ENCODE results near the gene CDCP1. TPM values are rescaled to one million over a fixed set of nuclear protein-coding genes. Genes with fewer than 3 reads are reported as not detected.

CDCP1 gene
- total and polyA plus RNA-seq, 12 donors: 0.27 to 4.3 (median 1.6) TPM

DNA sequence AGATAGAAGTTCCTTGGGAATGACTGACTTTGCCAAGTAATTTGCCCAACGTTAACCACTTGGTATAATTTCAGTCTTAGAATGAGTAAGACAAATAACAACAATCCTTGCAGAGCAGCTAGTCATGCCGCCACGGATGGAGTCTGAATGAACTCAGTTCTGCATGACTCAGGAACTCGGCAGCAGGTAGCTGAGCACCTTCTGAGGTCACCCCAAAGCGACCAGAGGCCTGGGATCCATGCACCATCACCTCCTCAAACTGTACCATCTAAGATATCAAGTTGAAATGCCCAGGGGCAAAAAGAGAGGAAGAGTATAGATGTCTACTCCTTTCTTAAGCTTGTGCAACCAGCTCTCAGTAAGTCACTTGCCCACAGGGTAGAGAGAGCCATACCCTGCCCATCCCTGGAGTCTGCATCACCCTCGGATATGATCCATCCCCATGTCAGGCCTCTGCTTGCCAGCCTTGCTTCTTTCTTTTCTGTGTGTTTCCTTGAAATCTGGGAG lies 8.5 kb upstream of the CDCP1 start:
- Histone ChIP-seq H3K27ac (no peak overlapping the region), H3K4me3 (no peak overlapping the region), H3K36me3 (replicated peaks in 1 of 2) (no peaks in the 10 kb centered on the region), H3K4me1 (replicated peaks in 1 of 2) (no peaks in the 10 kb centered on the region), H3K27me3 (no peaks in the 10 kb centered on the region), H3K9me3 (replicated peaks in 1 of 3) (no peaks in the 10 kb centered on the region)
- WGBS, 4 donors: 68 to 87% (median 83%) methylated on average over 5 to 6 of the region's 6 CpGs
- intact Hi-C loops (cut with DNase I): no loop called here
- TF ChIP-seq POLR2A (IDR thresholded peaks at IDR 0.05): no peak
- TF ChIP-seq, protein P1, sequence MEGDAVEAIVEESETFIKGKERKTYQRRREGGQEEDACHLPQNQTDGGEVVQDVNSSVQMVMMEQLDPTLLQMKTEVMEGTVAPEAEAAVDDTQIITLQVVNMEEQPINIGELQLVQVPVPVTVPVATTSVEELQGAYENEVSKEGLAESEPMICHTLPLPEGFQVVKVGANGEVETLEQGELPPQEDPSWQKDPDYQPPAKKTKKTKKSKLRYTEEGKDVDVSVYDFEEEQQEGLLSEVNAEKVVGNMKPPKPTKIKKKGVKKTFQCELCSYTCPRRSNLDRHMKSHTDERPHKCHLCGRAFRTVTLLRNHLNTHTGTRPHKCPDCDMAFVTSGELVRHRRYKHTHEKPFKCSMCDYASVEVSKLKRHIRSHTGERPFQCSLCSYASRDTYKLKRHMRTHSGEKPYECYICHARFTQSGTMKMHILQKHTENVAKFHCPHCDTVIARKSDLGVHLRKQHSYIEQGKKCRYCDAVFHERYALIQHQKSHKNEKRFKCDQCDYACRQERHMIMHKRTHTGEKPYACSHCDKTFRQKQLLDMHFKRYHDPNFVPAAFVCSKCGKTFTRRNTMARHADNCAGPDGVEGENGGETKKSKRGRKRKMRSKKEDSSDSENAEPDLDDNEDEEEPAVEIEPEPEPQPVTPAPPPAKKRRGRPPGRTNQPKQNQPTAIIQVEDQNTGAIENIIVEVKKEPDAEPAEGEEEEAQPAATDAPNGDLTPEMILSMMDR (IDR thresholded peaks at IDR 0.05): no peak
- DNase-seq: no peak

GRCh38 chr3:45153658-45154437 lies 7.7 kb upstream of the CDCP1 start:
- intact Hi-C loops (cut with DNase I): no loop called here
- 48 to 61% (median 56%) methylated on average over 5 of the region's 5 CpGs for WGBS, 4 donors
- no peak for TF ChIP-seq POLR2A (IDR thresholded peaks at IDR 0.05)
- TF ChIP-seq, protein P1 (IDR thresholded peaks at IDR 0.05): no peak
- Histone ChIP-seq H3K4me1 (replicated peaks in 1 of 2) (no peaks in the 10 kb centered on the region), H3K4me3 (no peak overlapping the region), H3K36me3 (replicated peaks in 1 of 2) (no peaks in the 10 kb centered on the region), H3K27me3 (no peaks in the 10 kb centered on the region), H3K27ac (no peak overlapping the region), H3K9me3 (replicated peaks in 1 of 3) (no peaks in the 10 kb centered on the region)
- no peak for DNase-seq

DNA sequence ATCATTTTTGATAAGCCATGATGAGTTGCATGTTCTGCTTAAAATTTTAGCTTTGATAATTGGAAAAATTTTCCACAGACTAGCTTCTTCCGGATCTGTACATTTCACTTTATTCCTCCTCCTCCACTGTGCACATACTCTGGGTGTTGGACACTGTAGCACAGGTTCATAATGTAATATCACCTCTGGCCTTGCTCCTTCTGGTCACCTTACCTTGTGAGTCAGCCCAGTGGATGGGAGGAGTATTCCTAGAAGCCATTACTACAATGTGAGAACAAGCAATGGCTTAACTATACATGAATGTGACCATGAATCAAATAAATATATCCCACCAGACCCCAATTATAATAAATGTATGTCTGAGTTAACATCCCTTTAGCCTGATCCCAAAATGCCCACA lies 6.1 kb upstream of the CDCP1 start:
- no peaks in the 10 kb centered on the region for H3K9me3 ChIP-seq (replicated peaks in 1 of 3)
- intact Hi-C loops (cut with DNase I): no loop called here
- no peak for TF ChIP-seq POLR2A (IDR thresholded peaks at IDR 0.05)
- no peaks in the 10 kb centered on the region for H3K36me3 ChIP-seq (replicated peaks in 1 of 2)
- no peaks in the 10 kb centered on the region for H3K27me3 ChIP-seq
- H3K4me1 ChIP-seq (replicated peaks in 1 of 2): no peaks in the 10 kb centered on the region
- H3K4me3 ChIP-seq: no peak overlapping the region
- no peak overlapping the region for H3K27ac ChIP-seq
- DNase-seq: no peak
- WGBS, 4 donors: 27 to 97% (median 91%) methylated on average over 1 of the region's 1 CpG

DNA sequence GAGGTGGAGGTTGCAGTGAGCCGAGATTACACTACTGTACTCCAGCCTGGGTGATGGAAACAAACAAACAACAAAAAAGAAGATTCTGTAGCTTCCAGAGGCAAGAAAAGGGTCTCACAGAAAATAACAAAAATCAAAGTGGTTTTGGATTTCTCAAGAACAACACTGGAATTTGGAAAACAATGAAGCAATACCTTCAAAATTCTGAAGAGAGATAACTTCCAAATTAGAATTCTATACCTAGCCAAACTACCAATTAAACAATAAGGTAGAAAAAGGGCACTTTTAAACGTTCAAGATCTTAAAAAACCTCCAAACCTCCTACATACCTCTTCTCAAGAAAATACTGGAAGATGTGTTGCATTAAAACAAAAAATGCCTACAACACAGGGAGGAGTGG lies 4.9 kb upstream of the CDCP1 start:
- intact Hi-C loops (cut with DNase I): no loop called here
- 51 to 71% (median 65%) methylated on average over 2 of the region's 2 CpGs for WGBS, 4 donors
- Histone ChIP-seq H3K27me3 (peaks cover 8% of the 10 kb centered on the region), H3K9me3 (replicated peaks in 1 of 3) (no peaks in the 10 kb centered on the region), H3K4me3 (no peak overlapping the region), H3K36me3 (replicated peaks in 1 of 2) (no peaks in the 10 kb centered on the region), H3K27ac (no peak overlapping the region), H3K4me1 (replicated peaks in 1 of 2) (peaks cover 0 to 3% of the 10 kb centered on the region in 2 donors)
- no peak for DNase-seq
- no peak for TF ChIP-seq POLR2A (IDR thresholded peaks at IDR 0.05)
- TF ChIP-seq, protein P1 (IDR thresholded peaks at IDR 0.05): no peak

- Histone ChIP-seq H3K4me3 (no peak overlapping the region), H3K27me3 (peaks cover 22% of the 10 kb centered on the region), H3K9me3 (replicated peaks in 1 of 3) (no peaks in the 10 kb centered on the region), H3K36me3 (replicated peaks in 1 of 2) (no peaks in the 10 kb centered on the region), H3K27ac (no peak overlapping the region), H3K4me1 (replicated peaks in 1 of 2) (peaks cover 0 to 6% of the 10 kb centered on the region in 2 donors)
- WGBS, 4 donors: 43 to 69% (median 59%) methylated on average over 2 of the region's 2 CpGs
- TF ChIP-seq, protein P1 (IDR thresholded peaks at IDR 0.05): no peak
- no peak for TF ChIP-seq POLR2A (IDR thresholded peaks at IDR 0.05)
- intact Hi-C loops (cut with DNase I): no loop called here
- DNase-seq: no peak
Observed at GRCh38 chr3:45148921-45149320, 2.7 kb upstream of the CDCP1 start.
